CD4-positive, alpha-beta T cell (primary cell): Measurements from ENCODE around the gene FAM32A. TPM values are rescaled to one million over a fixed set of nuclear protein-coding genes. Genes with fewer than 3 reads are reported as not detected.

Experiments used
- ATAC-seq: fragments of 200-7000 bp; cut with Tn5 transposase; one replicate; pipeline ENCODE4 v1.10.0; 2022; ENCODE audit warnings: mild to moderate bottlenecking; ENCODE audit not compliant: poor library complexity
- CTCF ChIA-PET: fragments of 350-600 bp; sonication (Branson Sonifier 250); formaldehyde crosslinking; loops from one replicate; lab custom pipeline; 2021; ENCODE audit warnings: antibody characterized with exemption, inconsistent platforms; lab: Charles Lee
- POLR2A ChIA-PET: fragments of 350-600 bp; sonication (Branson Sonifier 250); formaldehyde crosslinking; loops from one replicate; lab custom pipeline; 2021; ENCODE audit warnings: antibody characterized with exemption, inconsistent platforms; lab: Charles Lee
- DNase-seq, 14 experiments: peaks; one replicate each; pipeline ENCODE4 v3.0.0-alpha.2; 2013 to 2020; ENCODE audit warnings: mixed read lengths in 2 of 14
- H3K27ac ChIP-seq, 2 donors: one replicate each; pipeline versions ENCODE4 v1.5.1 to v1.7.0; 2013; ENCODE audit warnings: low read length in 2 of 2, low read depth in 1 of 2, mild to moderate bottlenecking in 1 of 2
- H3K27me3 ChIP-seq, 2 experiments: 1 replicate in 1 of 2; 2 replicates in 1 of 2; pipeline versions ENCODE4 v1.6.1 to v1.7.0; 2013; ENCODE audit warnings: low read length in 2 of 2, control low read depth in 1 of 2, mild to moderate bottlenecking in 1 of 2, moderate library complexity in 1 of 2; ENCODE audit not compliant: insufficient read depth in 2 of 2, control insufficient read depth in 1 of 2
- H3K36me3 ChIP-seq: one replicate; pipeline ENCODE4 v1.6.1; 2013; ENCODE audit warnings: low read length, control low read depth; ENCODE audit not compliant: insufficient read depth
- H3K4me1 ChIP-seq: one replicate; pipeline ENCODE4 v1.6.1; 2013; ENCODE audit warnings: low read length, control low read depth; ENCODE audit not compliant: insufficient read depth
- H3K4me3 ChIP-seq: one replicate; pipeline ENCODE4 v1.5.1; 2013; ENCODE audit warnings: mild to moderate bottlenecking, low read length, moderate library complexity
- H3K9me3 ChIP-seq, 2 experiments: 1 replicate in 1 of 2; 2 replicates in 1 of 2; pipeline versions ENCODE4 v1.6.1 to v1.7.0; 2013; ENCODE audit warnings: low read length in 2 of 2, mild to moderate bottlenecking in 2 of 2, control low read depth in 1 of 2, moderate library complexity in 1 of 2; ENCODE audit not compliant: control insufficient read depth in 1 of 2, insufficient read depth in 1 of 2
- H3K27ac Mint-ChIP-seq: one replicate; pipeline ENCODE4 v1.8.0; 2020; ENCODE audit warnings: mixed read lengths
- H3K27me3 Mint-ChIP-seq: one replicate; pipeline ENCODE4 v1.8.0; 2021; ENCODE audit warnings: mixed read lengths
- H3K36me3 Mint-ChIP-seq: one replicate; pipeline ENCODE4 v1.8.0; 2021; ENCODE audit warnings: low read depth, mixed read lengths
- H3K4me1 Mint-ChIP-seq: one replicate; pipeline ENCODE4 v1.8.0; 2021; ENCODE audit warnings: low read depth, mixed read lengths
- H3K4me3 Mint-ChIP-seq: one replicate; pipeline ENCODE4 v1.8.0; 2020; ENCODE audit warnings: mild to moderate bottlenecking, mixed read lengths
- H3K9me3 Mint-ChIP-seq: one replicate; pipeline ENCODE4 v1.8.0; 2020; ENCODE audit warnings: mixed read lengths
- intact Hi-C, 2 experiments: fragments of 100-400 bp; cut with DNase I in 1 of 2; cut with micrococcal nuclease in 1 of 2; formaldehyde crosslinking; loops; one replicate each; pipeline versions ENCODE4 v1.15.1 to v1.9.0; 2023 to 2025; cut with DNase I, micrococcal nuclease
- total RNA-seq, 174 experiments: library from RNA in 2 of 174; stranded (reverse) in 2 of 174; gene quantifications; one replicate each; pipeline ENCODE4 v1.2.3 and lab custom pipeline; 2021 to 2026
- TF ChIP-seq, protein P1 (sequence below): fragments of 200-600 bp; IDR thresholded peaks from one replicate; pipeline ENCODE4 v1.8.0; 2022; ENCODE audit warnings: antibody characterized with exemption, mild to moderate bottlenecking

The FAM32A gene
- total RNA-seq, 2 experiments from 2014 or later, result 44.5 to 50.3 TPM

DNA sequence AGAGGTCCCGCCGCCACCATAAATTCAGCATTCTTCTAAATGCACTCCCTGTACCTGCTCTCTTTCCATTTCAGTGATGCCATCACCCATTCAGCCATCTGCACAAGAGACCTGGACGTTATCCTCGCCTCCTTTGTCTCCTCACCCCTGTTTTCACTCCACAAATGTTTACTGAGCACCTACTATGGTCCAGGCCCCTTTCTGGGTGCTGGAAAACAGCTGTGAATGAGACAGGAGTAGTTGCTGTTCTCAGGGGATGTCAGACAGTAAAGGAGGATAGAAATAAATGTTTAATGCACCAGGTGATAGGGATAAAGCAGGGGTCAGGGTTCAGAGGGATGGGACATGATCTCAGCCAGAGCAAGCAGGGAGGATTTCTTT is 15.8 kb downstream of the FAM32A start:
- ATAC-seq, result no peak
- H3K36me3 ChIP-seq, result peaks cover 47% of the 10 kb centered on the region
- Mint-ChIP-seq H3K4me1 (peaks cover 37% of the 10 kb centered on the region), H3K4me3 (peak overlapping the region; percentile 82), H3K36me3 (peaks cover 53% of the 10 kb centered on the region), H3K27me3 (no peaks in the 10 kb centered on the region), H3K27ac (peak overlapping the region; percentile 69), H3K9me3 (no peaks in the 10 kb centered on the region)
- intact Hi-C loops, result no loop called here
- ChIA-PET POLR2A (no interaction called here), CTCF (no interaction called here)
- TF ChIP-seq, protein P1, sequence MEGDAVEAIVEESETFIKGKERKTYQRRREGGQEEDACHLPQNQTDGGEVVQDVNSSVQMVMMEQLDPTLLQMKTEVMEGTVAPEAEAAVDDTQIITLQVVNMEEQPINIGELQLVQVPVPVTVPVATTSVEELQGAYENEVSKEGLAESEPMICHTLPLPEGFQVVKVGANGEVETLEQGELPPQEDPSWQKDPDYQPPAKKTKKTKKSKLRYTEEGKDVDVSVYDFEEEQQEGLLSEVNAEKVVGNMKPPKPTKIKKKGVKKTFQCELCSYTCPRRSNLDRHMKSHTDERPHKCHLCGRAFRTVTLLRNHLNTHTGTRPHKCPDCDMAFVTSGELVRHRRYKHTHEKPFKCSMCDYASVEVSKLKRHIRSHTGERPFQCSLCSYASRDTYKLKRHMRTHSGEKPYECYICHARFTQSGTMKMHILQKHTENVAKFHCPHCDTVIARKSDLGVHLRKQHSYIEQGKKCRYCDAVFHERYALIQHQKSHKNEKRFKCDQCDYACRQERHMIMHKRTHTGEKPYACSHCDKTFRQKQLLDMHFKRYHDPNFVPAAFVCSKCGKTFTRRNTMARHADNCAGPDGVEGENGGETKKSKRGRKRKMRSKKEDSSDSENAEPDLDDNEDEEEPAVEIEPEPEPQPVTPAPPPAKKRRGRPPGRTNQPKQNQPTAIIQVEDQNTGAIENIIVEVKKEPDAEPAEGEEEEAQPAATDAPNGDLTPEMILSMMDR, result no peak
- no peak overlapping the region for H3K4me3 ChIP-seq
- H3K9me3 ChIP-seq, result no peaks in the 10 kb centered on the region
- peaks cover 39% of the 10 kb centered on the region for H3K4me1 ChIP-seq
- H3K27ac ChIP-seq, result no peak overlapping the region
- no peaks in the 10 kb centered on the region for H3K27me3 ChIP-seq
- no peak for DNase-seq

DNA sequence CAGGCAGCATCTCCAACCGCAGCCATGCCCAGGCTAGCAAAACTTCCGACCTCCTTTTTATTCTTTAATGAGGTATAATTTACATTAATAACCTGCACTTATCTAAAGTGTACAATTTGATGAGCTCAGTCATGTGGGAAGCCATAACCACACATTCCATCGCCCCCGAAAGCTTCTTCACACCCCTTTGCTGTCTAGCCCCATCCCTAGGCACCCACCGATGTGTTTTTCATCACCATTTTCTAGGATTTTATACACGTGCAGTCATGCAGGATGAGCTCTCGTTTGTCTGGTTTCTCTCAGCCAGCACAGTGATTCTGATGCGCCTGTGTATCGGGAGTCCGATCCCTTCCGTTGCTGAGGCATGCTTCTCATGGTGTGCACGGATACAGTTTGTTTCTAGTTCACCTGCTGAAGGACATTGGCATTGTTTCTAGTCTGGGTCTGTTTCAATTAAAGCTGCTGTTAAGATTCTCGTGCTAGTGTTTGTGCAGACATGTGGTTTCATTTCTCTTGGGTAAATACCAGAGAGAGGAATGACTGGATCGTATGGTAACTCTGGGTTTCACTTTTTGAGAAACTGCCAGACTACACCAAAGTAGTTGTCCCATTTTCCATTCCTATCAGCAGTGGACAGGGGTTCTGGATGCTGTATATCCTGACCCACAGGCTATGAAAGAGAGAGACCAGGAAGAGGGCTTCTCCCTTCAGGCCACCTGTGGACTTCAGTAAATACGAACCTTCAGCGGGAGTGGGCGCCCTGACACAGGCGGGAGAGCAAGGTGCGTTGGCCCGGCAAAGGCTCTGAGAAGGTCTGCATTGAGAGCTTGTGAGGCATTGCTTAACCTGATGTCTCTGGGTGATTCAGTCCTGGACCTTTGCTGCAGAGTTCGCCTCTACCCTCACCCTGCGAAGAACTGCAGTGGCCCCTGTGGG is 17.4 kb downstream of the FAM32A start:
- H3K36me3 Mint-ChIP-seq, result peaks cover 64% of the 10 kb centered on the region
- DNase-seq, result peak in 1 of 14 experiments; percentile 5
- peaks cover 60% of the 10 kb centered on the region for H3K36me3 ChIP-seq
- H3K27ac ChIP-seq, result no peak overlapping the region
- TF ChIP-seq, protein P1, result no peak
- no peak overlapping the region for H3K4me3 ChIP-seq
- peak overlapping the region; percentile 4 for H3K4me3 Mint-ChIP-seq
- no peaks in the 10 kb centered on the region for H3K9me3 Mint-ChIP-seq
- ChIA-PET POLR2A (interaction anchor here (1.1 kb wide), 2 partner anchors 69 to 122 kb away, joined by 3 read pairs; partner anchors contain the start of gene KLF2), CTCF (no interaction called here)
- H3K27me3 Mint-ChIP-seq, result no peaks in the 10 kb centered on the region
- no peaks in the 10 kb centered on the region for H3K27me3 ChIP-seq
- H3K4me1 Mint-ChIP-seq, result peaks cover 31% of the 10 kb centered on the region
- H3K4me1 ChIP-seq, result peaks cover 33% of the 10 kb centered on the region
- no peak for ATAC-seq
- no peak overlapping the region for H3K27ac Mint-ChIP-seq
- no peaks in the 10 kb centered on the region for H3K9me3 ChIP-seq
- intact Hi-C loops, result no loop called here

DNA sequence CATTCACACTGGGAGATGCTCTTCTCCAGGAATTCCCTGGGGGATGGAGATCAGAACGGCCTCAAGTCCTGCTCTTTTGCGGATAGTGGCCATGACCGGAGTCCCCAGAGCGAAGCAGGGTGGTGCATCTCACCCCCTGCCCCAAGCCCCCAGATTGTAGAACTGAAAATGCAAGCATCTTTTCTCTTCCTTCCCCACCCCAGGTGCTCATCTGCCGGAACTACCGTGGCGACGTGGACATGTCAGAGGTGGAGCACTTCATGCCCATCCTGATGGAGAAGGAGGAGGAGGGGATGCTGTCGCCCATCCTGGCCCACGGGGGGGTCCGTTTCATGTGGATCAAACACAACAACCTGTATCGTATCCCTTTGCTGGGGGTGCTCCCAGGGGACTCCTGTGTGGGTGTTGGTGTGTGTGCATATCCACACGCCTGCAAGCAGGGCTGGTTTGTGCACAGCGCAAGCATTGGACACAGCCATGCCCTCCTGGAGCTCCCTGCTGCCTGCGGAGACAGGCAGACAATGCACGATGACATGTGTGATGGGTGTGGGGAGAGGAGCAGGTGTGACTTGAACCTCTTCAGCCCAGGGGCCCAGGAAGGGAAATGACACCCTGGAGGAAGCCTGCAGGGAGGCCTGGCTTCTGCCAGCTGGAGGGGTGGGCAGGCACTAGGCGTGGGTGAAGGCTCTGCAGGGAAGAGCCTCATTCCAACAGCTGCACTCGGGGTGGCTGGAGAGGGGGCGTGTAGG is 18.2 kb downstream of the FAM32A start:
- H3K27ac Mint-ChIP-seq, result no peak overlapping the region

More for the DNA sequence above, 18.2 kb downstream of the FAM32A start:
- intact Hi-C loops, result no loop called here
- ChIA-PET POLR2A (interaction anchor here (1.1 kb wide), 1 partner anchor 70 kb away, joined by 3 read pairs; no protein-coding TSS in a partner anchor), CTCF (no interaction called here)
- Histone ChIP-seq H3K27ac (peak overlapping the region in 1 of 2 donors; percentile 7), H3K27me3 (no peaks in the 10 kb centered on the region), H3K4me1 (peaks cover 38% of the 10 kb centered on the region), H3K36me3 (peaks cover 68% of the 10 kb centered on the region), H3K4me3 (no peak overlapping the region), H3K9me3 (no peaks in the 10 kb centered on the region)
- H3K27me3 Mint-ChIP-seq, result no peaks in the 10 kb centered on the region
- no peak overlapping the region for H3K4me3 Mint-ChIP-seq
- no peak for ATAC-seq
- no peaks in the 10 kb centered on the region for H3K9me3 Mint-ChIP-seq
- peak in 1 of 14 experiments; percentile 20 for DNase-seq
- peaks cover 35% of the 10 kb centered on the region for H3K4me1 Mint-ChIP-seq
- H3K36me3 Mint-ChIP-seq, result peaks cover 70% of the 10 kb centered on the region
- TF ChIP-seq, protein P1, result no peak
